Measurements from ENCODE around the gene KIAA0825. TPM values are rescaled to one million over a fixed set of nuclear protein-coding genes. Genes with fewer than 3 reads are reported as not detected.
"Not testable (repeated sequence)": the region's sequence is repeated elsewhere in the genome, so short reads cannot be mapped to it uniquely, and the experiment has no call there.

KIAA0825 gene
- polyA plus RNA-seq, 3 donors, result 0.56 to 1.3 (median 0.89) TPM

- no CpG with 5 or more reads among the region's 3 CpGs for WGBS (ENCODE audit: insufficient coverage)
- Histone ChIP-seq H2AFZ (ENCODE audit: insufficient read depth, low read depth, low read length, poor library complexity, severe bottlenecking) (no peak overlapping the region), H3K9me3 (replicated peaks in 1 of 2; ENCODE audit: control insufficient read depth in 1 of 2, insufficient read depth in 1 of 2, low read length in 2 of 2) (no peaks in the 10 kb centered on the region), H3K4me2 (replicated peaks; ENCODE audit: extremely low read depth, low read length, poor library complexity, severe bottlenecking) (no peak overlapping the region), H3K79me2 (ENCODE audit: insufficient read depth, low read length) (no peaks in the 10 kb centered on the region), H3K27me3 (ENCODE audit: control insufficient read depth in 2 of 2, insufficient read depth in 2 of 2, low read length in 2 of 2) (no peaks in the 10 kb centered on the region), H3K27ac (ENCODE audit: low read depth in 1 of 2, low read length in 2 of 2) (no peak overlapping the region), H3K9ac (ENCODE audit: insufficient read depth, low read length, poor library complexity, severe bottlenecking) (no peak overlapping the region), H3K4me3 (replicated peaks in 1 of 3; ENCODE audit: low read depth in 2 of 3, low read length in 3 of 3) (no peak overlapping the region), H3K36me3 (replicated peaks in 1 of 2; ENCODE audit: control insufficient read depth in 1 of 2, insufficient read depth in 2 of 2, low read length in 2 of 2) (no peaks in the 10 kb centered on the region), H3K4me1 (ENCODE audit: control insufficient read depth in 1 of 2, insufficient read depth in 2 of 2, low read length in 2 of 2) (no peaks in the 10 kb centered on the region), H4K20me1 (ENCODE audit: insufficient read depth, low read length) (no peaks in the 10 kb centered on the region)
- no peak for DNase-seq
- no peak for TF ChIP-seq CTCF (IDR thresholded peaks at IDR 0.05)
- Mint-ChIP-seq H3K4me3 (no peak overlapping the region), H3K9me3 (peaks cover 0 to 7% (median 3%) of the 10 kb centered on the region in 7 donors), H3K36me3 (no peaks in the 10 kb centered on the region), H3K4me1 (no peaks in the 10 kb centered on the region), H3K27me3 (ENCODE audit: low read depth in 3 of 3) (no peaks in the 10 kb centered on the region), H3K27ac (no peak overlapping the region)
- intact Hi-C loops (cut with micrococcal nuclease), result no loop called here
Measured at GRCh38 chr5:94153736-94154450, 464.5 kb downstream of the KIAA0825 start.

DNA sequence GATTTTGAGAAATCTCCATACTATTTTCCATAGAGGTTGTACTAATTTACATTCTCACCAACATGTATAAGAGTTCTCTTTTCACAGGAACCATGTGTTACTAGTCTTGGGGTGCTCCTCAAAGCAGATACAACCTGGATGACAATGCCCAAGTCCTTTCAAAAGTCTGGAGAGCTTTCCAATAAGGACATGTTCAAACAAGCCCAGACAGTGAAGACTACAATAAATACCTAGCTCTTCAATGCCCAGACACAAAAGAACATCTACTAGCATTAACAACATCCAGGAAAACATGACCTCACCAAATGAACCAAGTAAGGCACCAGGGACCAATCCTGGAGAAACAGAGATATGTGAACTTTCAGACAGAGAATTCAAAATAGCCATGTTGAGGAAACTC, 474.8 kb downstream of the KIAA0825 start:
- H3K9me3 Mint-ChIP-seq, result peaks cover 13 to 30% (median 19%) of the 10 kb centered on the region in 7 donors
- H4K20me1 ChIP-seq (ENCODE audit: insufficient read depth, low read length); DNase-seq; H3K4me1 ChIP-seq (ENCODE audit: control insufficient read depth in 1 of 2, insufficient read depth in 2 of 2, low read length in 2 of 2); H3K4me3 Mint-ChIP-seq; H3K27me3 Mint-ChIP-seq (ENCODE audit: low read depth in 3 of 3); H3K27me3 ChIP-seq (ENCODE audit: control insufficient read depth in 2 of 2, insufficient read depth in 2 of 2, low read length in 2 of 2); H3K36me3 Mint-ChIP-seq; H3K27ac ChIP-seq (ENCODE audit: low read depth in 1 of 2, low read length in 2 of 2); H3K79me2 ChIP-seq (ENCODE audit: insufficient read depth, low read length); H2AFZ ChIP-seq (ENCODE audit: insufficient read depth, low read depth, low read length, poor library complexity, severe bottlenecking); H3K4me3 ChIP-seq (replicated peaks in 1 of 3; ENCODE audit: low read depth in 2 of 3, low read length in 3 of 3); H3K4me2 ChIP-seq (replicated peaks; ENCODE audit: extremely low read depth, low read length, poor library complexity, severe bottlenecking); H3K9ac ChIP-seq (ENCODE audit: insufficient read depth, low read length, poor library complexity, severe bottlenecking); H3K27ac Mint-ChIP-seq; H3K4me1 Mint-ChIP-seq; H3K36me3 ChIP-seq (replicated peaks in 1 of 2; ENCODE audit: control insufficient read depth in 1 of 2, insufficient read depth in 2 of 2, low read length in 2 of 2); intact Hi-C loops (cut with micrococcal nuclease): not testable (repeated sequence)
- H3K9me3 ChIP-seq (replicated peaks in 1 of 2; ENCODE audit: control insufficient read depth in 1 of 2, insufficient read depth in 1 of 2, low read length in 2 of 2), result peaks cover 0 to 12% of the 10 kb centered on the region in 2 donors

Data from CD14-positive monocyte (primary cell).